B cell (primary cell): Measurements from ENCODE around the gene SHC2. TPM values are rescaled to one million over a fixed set of nuclear protein-coding genes. Genes with fewer than 3 reads are reported as not detected.

Experiments
- ATAC-seq: fragments of 200-7000 bp; cut with Tn5 transposase; one replicate; pipeline ENCODE4 v1.10.0; 2021; ENCODE audit warnings: low read depth, mild to moderate bottlenecking, moderate number of reproducible peaks, moderate library complexity
- CTCF ChIA-PET: fragments of 350-600 bp; sonication (Branson Sonifier 250); formaldehyde crosslinking; loops from one replicate; lab custom pipeline; 2021; ENCODE audit warnings: antibody characterized with exemption, inconsistent platforms; lab: Charles Lee
- POLR2A ChIA-PET: fragments of 350-600 bp; sonication (Branson Sonifier 250); formaldehyde crosslinking; loops from one replicate; lab custom pipeline; 2021; ENCODE audit warnings: antibody characterized with exemption; lab: Charles Lee
- DNase-seq: peaks from one replicate; pipeline ENCODE4 v3.0.0; 2013
- H2AFZ ChIP-seq: 2 replicates; pipeline ENCODE4 v1.6.1; 2012; ENCODE audit warnings: mild to moderate bottlenecking, low read depth, low read length; ENCODE audit not compliant: insufficient read depth, poor library complexity, severe bottlenecking
- H3K27ac ChIP-seq, 2 donors: 1 replicate in 1 of 2; 2 replicates in 1 of 2; pipeline ENCODE4 v1.5.1; 2012 to 2013; ENCODE audit warnings: low read length in 2 of 2, mild to moderate bottlenecking in 2 of 2, moderate library complexity in 1 of 2
- H3K27me3 ChIP-seq, 4 experiments: fragments of 200-600 bp in 1 of 4; sonication (generic) in 1 of 4; replicated peaks in 1 of 4; 1 replicate in 2 of 4; 2 replicates in 2 of 4; pipeline versions ENCODE4 v1.6.1 to v1.7.0; 2013 to 2016; ENCODE audit warnings: low read length in 3 of 4, mild to moderate bottlenecking in 2 of 4, mixed read lengths in 1 of 4, moderate library complexity in 1 of 4; ENCODE audit not compliant: insufficient read depth in 4 of 4, control insufficient read depth in 3 of 4; ENCODE audit errors: control extremely low read depth in 1 of 4
- H3K36me3 ChIP-seq, 2 experiments: replicated peaks in 1 of 2; 1 replicate in 1 of 2; 2 replicates in 1 of 2; pipeline versions ENCODE4 v1.6.1 to v1.7.1; 2013; ENCODE audit warnings: low read length in 1 of 2; ENCODE audit not compliant: insufficient read depth in 2 of 2, control insufficient read depth in 1 of 2; ENCODE audit errors: control extremely low read depth in 1 of 2, extremely low read depth in 1 of 2
- H3K4me1 ChIP-seq, 2 donors: fragments of 200-600 bp in 1 of 2; sonication (generic) in 1 of 2; 1 replicate in 1 of 2; 2 replicates in 1 of 2; pipeline versions ENCODE4 v1.5.1 to v1.6.1; 2013 to 2017; ENCODE audit warnings: low read length in 2 of 2; ENCODE audit not compliant: control insufficient read depth in 2 of 2, insufficient read depth in 2 of 2
- H3K4me2 ChIP-seq: replicated peaks from 2 replicates; pipeline ENCODE3; 2012; ENCODE audit warnings: mild to moderate bottlenecking, low read depth, low read length; ENCODE audit not compliant: poor library complexity, severe bottlenecking
- H3K4me3 ChIP-seq, 5 experiments: fragments of 200-600 bp in 1 of 5; sonication (generic) in 1 of 5; 1 replicate in 3 of 5; 2 replicates in 2 of 5; pipeline versions ENCODE4 v1.5.1 to v1.7.0; 2011 to 2016; ENCODE audit warnings: low read length in 4 of 5, mild to moderate bottlenecking in 4 of 5, low read depth in 2 of 5, control low read depth in 1 of 5, moderate library complexity in 1 of 5; ENCODE audit not compliant: insufficient read depth in 1 of 5; ENCODE audit errors: control extremely low read depth in 1 of 5, extremely low read depth in 1 of 5
- H3K79me2 ChIP-seq: fragments of 200-600 bp; sonication (generic); one replicate; pipeline ENCODE4 v1.6.0; 2016; ENCODE audit warnings: low read length; ENCODE audit not compliant: control insufficient read depth, insufficient read depth
- H3K9ac ChIP-seq: fragments of 200-600 bp; sonication (generic); 2 replicates; pipeline ENCODE4 v1.6.1; 2017; ENCODE audit warnings: mild to moderate bottlenecking, low read length, moderate library complexity
- H3K9me3 ChIP-seq, 3 donors: one replicate each; pipeline versions ENCODE4 v1.6.1 to v1.7.1; 2013; ENCODE audit warnings: low read length in 2 of 3; ENCODE audit not compliant: control insufficient read depth in 2 of 3, insufficient read depth in 1 of 3; ENCODE audit errors: control extremely low read depth in 1 of 3
- H4K20me1 ChIP-seq: 2 replicates; pipeline ENCODE4 v1.6.0; 2012; ENCODE audit warnings: mild to moderate bottlenecking, low read length; ENCODE audit not compliant: insufficient read depth, control insufficient read depth, poor library complexity, severe bottlenecking
- H3K27ac Mint-ChIP-seq: one replicate; pipeline ENCODE4 v1.8.0; 2021; ENCODE audit warnings: mixed read lengths
- H3K27me3 Mint-ChIP-seq: one replicate; pipeline ENCODE4 v1.8.0; 2021; ENCODE audit warnings: mixed read lengths
- H3K4me1 Mint-ChIP-seq: one replicate; pipeline ENCODE4 v1.8.0; 2021; ENCODE audit warnings: mixed read lengths
- H3K4me3 Mint-ChIP-seq: one replicate; pipeline ENCODE4 v1.8.0; 2021; ENCODE audit warnings: mixed read lengths
- H3K9me3 Mint-ChIP-seq: one replicate; pipeline ENCODE4 v1.8.0; 2022; ENCODE audit warnings: mixed read lengths; ENCODE audit not compliant: insufficient read depth
- CTCF ChIP-seq: fragments of 200-600 bp; IDR thresholded peaks from one replicate; pipeline ENCODE4 v1.8.0; 2022; ENCODE audit warnings: antibody characterized with exemption, mild to moderate bottlenecking
- EZH2 ChIP-seq: IDR thresholded peaks from 2 replicates; pipeline ENCODE4 v1.6.1; 2012; ENCODE audit warnings: borderline replicate concordance, low read depth, mild to moderate bottlenecking, moderate library complexity, low read length; ENCODE audit not compliant: insufficient read depth, poor library complexity, severe bottlenecking
- WGBS: methylation state at CpG from one replicate; pipeline ENCODE4 v1.1.5; 2013; ENCODE audit warnings: missing lambda C conversion rate; ENCODE audit not compliant: insufficient coverage; 5-methylcytosine and 5-hydroxymethylcytosine counted together
- intact Hi-C: fragments of 100-400 bp; cut with micrococcal nuclease; formaldehyde crosslinking; loops from one replicate; pipeline ENCODE4 v1.10.0; 2022
- polyA plus RNA-seq: library from polyadenylated mRNA; depleted of rRNA; stranded (reverse); fragments of >200 nt; gene quantifications from 2 replicates; pipeline ENCODE4 v1.2.3, GENCODE V29; 2012
- total RNA-seq, 2 donors: library from RNA; stranded (reverse); fragments of 120-200 nt in 1 of 2; gene quantifications; 1 replicate in 1 of 2; 2 replicates in 1 of 2; pipeline versions ENCODE4 v1.2.3 to v1.2.4, GENCODE V29; 2013 to 2022

Gene SHC2
- total and polyA plus RNA-seq, 2 donors (not counting 1 experiment from before 2014, with no cell fraction given) = 0.19 TPM; not detected in 1

- Mint-ChIP-seq H3K4me3 (no peak overlapping the region), H3K27ac (no peak overlapping the region), H3K9me3 (no peaks in the 10 kb centered on the region), H3K27me3 (peaks cover 11% of the 10 kb centered on the region), H3K4me1 (peaks cover 2% of the 10 kb centered on the region)
- H3K9ac ChIP-seq = no peak overlapping the region
- peaks cover 0 to 18% (median 8%) of the 10 kb centered on the region in 4 experiments for H3K27me3 ChIP-seq
- POLR2A ChIA-PET = no interaction called here
- no peaks in the 10 kb centered on the region for H3K36me3 ChIP-seq
- no peak overlapping the region for H3K27ac ChIP-seq
- CTCF ChIA-PET = interaction anchor here (2.9 kb wide), 1 partner anchor 25 kb away, joined by 14 read pairs; no protein-coding TSS in a partner anchor
- peaks cover 0 to 21% (median 0%) of the 10 kb centered on the region in 3 donors for H3K9me3 ChIP-seq
- H4K20me1 ChIP-seq = no peaks in the 10 kb centered on the region
- intact Hi-C loops = no loop called here
- TF ChIP-seq CTCF (no peak), EZH2 (no peak)
- no peak overlapping the region for H3K4me2 ChIP-seq
- no peaks in the 10 kb centered on the region for H3K79me2 ChIP-seq
- H3K4me1 ChIP-seq = peaks cover 0 to 12% of the 10 kb centered on the region in 2 donors
- DNase-seq (no peak), ATAC-seq (no peak)
- H3K4me3 ChIP-seq = no peak overlapping the region
- 50% methylated on average over 19 of the region's 23 CpGs for WGBS
- no peak overlapping the region for H2AFZ ChIP-seq
Observed at GRCh38 chr19:485583-486236, 24.9 kb upstream of the SHC2 start.

GRCh38 chr19:485077-485476 is 24.2 kb upstream of the SHC2 start:
- peaks cover 0 to 26% (median 0%) of the 10 kb centered on the region in 3 donors for H3K9me3 ChIP-seq
- peaks cover 3% of the 10 kb centered on the region for H3K4me1 Mint-ChIP-seq
- no peak overlapping the region for H3K4me3 ChIP-seq
- H2AFZ ChIP-seq = no peak overlapping the region
- peaks cover 4% of the 10 kb centered on the region for H3K9me3 Mint-ChIP-seq
- H3K79me2 ChIP-seq = no peaks in the 10 kb centered on the region
- TF ChIP-seq EZH2 = no peak
- TF ChIP-seq CTCF = no peak
- H3K4me2 ChIP-seq = no peak overlapping the region
- H3K4me3 Mint-ChIP-seq = no peak overlapping the region
- POLR2A ChIA-PET = no interaction called here
- no peak for ATAC-seq
- no peaks in the 10 kb centered on the region for H4K20me1 ChIP-seq
- intact Hi-C loops = no loop called here
- CTCF ChIA-PET = no interaction called here
- H3K36me3 ChIP-seq = no peaks in the 10 kb centered on the region
- no peak overlapping the region for H3K27ac Mint-ChIP-seq
- H3K27me3 ChIP-seq = peaks cover 0 to 18% (median 8%) of the 10 kb centered on the region in 4 experiments
- no peak overlapping the region for H3K27ac ChIP-seq
- H3K9ac ChIP-seq = no peak overlapping the region
- 86% methylated on average over 16 of the region's 22 CpGs for WGBS
- peaks cover 11% of the 10 kb centered on the region for H3K27me3 Mint-ChIP-seq
- DNase-seq = no peak
- H3K4me1 ChIP-seq = peaks cover 0 to 14% of the 10 kb centered on the region in 2 donors
